Loucy (cell line): ENCODE results near the gene CCR6.

Experiments
- H2AFZ ChIP-seq: fragments of 200-600 bp; sonication (generic); 2 replicates; pipeline ENCODE4 v1.6.0; 2016; ENCODE audit warnings: antibody characterized with exemption, mild to moderate bottlenecking, low read length, moderate library complexity
- H3F3A ChIP-seq: fragments of 200-600 bp; 2 replicates; pipeline ENCODE4 v1.6.0; 2016; ENCODE audit warnings: antibody characterized with exemption, low read depth, mild to moderate bottlenecking
- H3K27me3 ChIP-seq: fragments of 200-600 bp; sonication (generic); 2 replicates; pipeline ENCODE4 v1.6.1; 2014; ENCODE audit warnings: low read length, mild to moderate bottlenecking; ENCODE audit not compliant: insufficient read depth, poor library complexity, severe bottlenecking
- H3K36me3 ChIP-seq: fragments of 200-600 bp; sonication (generic); 2 replicates; pipeline ENCODE4 v1.6.1; 2016; ENCODE audit warnings: low read length; ENCODE audit not compliant: insufficient read depth
- H3K4me1 ChIP-seq: fragments of 200-600 bp; sonication (generic); 2 replicates; pipeline ENCODE4 v1.5.1; 2014; ENCODE audit warnings: low read length, mild to moderate bottlenecking; ENCODE audit not compliant: insufficient read depth, poor library complexity, severe bottlenecking
- H3K4me2 ChIP-seq: fragments of 200-600 bp; sonication (generic); 2 replicates; pipeline ENCODE4 v1.6.0; 2014; ENCODE audit warnings: antibody characterized with exemption, low read length, low read depth, mild to moderate bottlenecking; ENCODE audit not compliant: poor library complexity, severe bottlenecking
- H3K4me3 ChIP-seq: fragments of 200-600 bp; sonication (generic); 2 replicates; pipeline ENCODE4 v1.5.1; 2014; ENCODE audit warnings: low read length, mild to moderate bottlenecking, mixed read lengths; ENCODE audit not compliant: poor library complexity, severe bottlenecking
- H3K79me2 ChIP-seq: fragments of 200-600 bp; sonication (generic); 2 replicates; pipeline ENCODE4 v1.6.1; 2014; ENCODE audit warnings: low read length; ENCODE audit not compliant: insufficient read depth
- H3K9ac ChIP-seq: fragments of 200-600 bp; sonication (generic); 2 replicates; pipeline ENCODE4 v1.6.0; 2014; ENCODE audit warnings: mild to moderate bottlenecking, low read depth, low read length, moderate library complexity; ENCODE audit not compliant: poor library complexity, severe bottlenecking
- H3K9me2 ChIP-seq: fragments of 200-600 bp; sonication (generic); replicated peaks from 2 replicates; pipeline ENCODE4 v1.6.1; 2016; ENCODE audit warnings: low read depth, low read length, mixed read lengths
- H3K9me3 ChIP-seq: fragments of 200-600 bp; sonication (generic); 2 replicates; pipeline ENCODE4 v1.6.1; 2014; ENCODE audit warnings: mild to moderate bottlenecking, antibody characterized with exemption, low read length, low read depth; ENCODE audit not compliant: insufficient read depth
- H4K20me1 ChIP-seq: fragments of 200-600 bp; sonication (generic); 2 replicates; pipeline ENCODE4 v1.6.0; 2014; ENCODE audit warnings: antibody characterized with exemption, low read length, mild to moderate bottlenecking; ENCODE audit not compliant: insufficient read depth, poor library complexity, severe bottlenecking
- CTCF ChIP-seq: fragments of 200-600 bp; sonication (generic); conservative IDR thresholded peaks from 2 replicates; pipeline ENCODE4 v1.5.1; 2014; ENCODE audit warnings: mild to moderate bottlenecking, antibody characterized with exemption, low read length
- EZH2phosphoT487 ChIP-seq: fragments of 200-600 bp; IDR thresholded peaks from 2 replicates; pipeline ENCODE4 v1.6.1; 2018; ENCODE audit warnings: antibody characterized with exemption, mild to moderate bottlenecking, moderate library complexity, borderline replicate concordance

CCR6 gene

GRCh38 chr6:167105060-167105459, 17.8 kb upstream of the CCR6 start:
- no peaks in the 10 kb centered on the region for H4K20me1 ChIP-seq
- no peak for TF ChIP-seq CTCF
- no peak for TF ChIP-seq EZH2phosphoT487
- no peak overlapping the region for H3K4me2 ChIP-seq
- H3K9me2 ChIP-seq, result no peaks in the 10 kb centered on the region
- no peaks in the 10 kb centered on the region for H3K27me3 ChIP-seq
- no peaks in the 10 kb centered on the region for H3K4me1 ChIP-seq
- H3K79me2 ChIP-seq, result no peaks in the 10 kb centered on the region
- no peaks in the 10 kb centered on the region for H3K9me3 ChIP-seq
- no peak overlapping the region for H3K4me3 ChIP-seq
- H3K36me3 ChIP-seq, result no peaks in the 10 kb centered on the region
- H3K9ac ChIP-seq, result no peak overlapping the region
- no peak overlapping the region for H2AFZ ChIP-seq
- no peaks in the 10 kb centered on the region for H3F3A ChIP-seq

- Histone ChIP-seq H3K4me3 (no peak overlapping the region), H3K79me2 (no peaks in the 10 kb centered on the region), H3K9me2 (no peaks in the 10 kb centered on the region), H3K9me3 (no peaks in the 10 kb centered on the region), H3K27me3 (no peaks in the 10 kb centered on the region), H3K9ac (no peak overlapping the region), H3K36me3 (no peaks in the 10 kb centered on the region), H2AFZ (no peak overlapping the region), H3K4me1 (no peaks in the 10 kb centered on the region), H3F3A (no peaks in the 10 kb centered on the region), H3K4me2 (no peak overlapping the region), H4K20me1 (no peaks in the 10 kb centered on the region)
- TF ChIP-seq CTCF (no peak), EZH2phosphoT487 (no peak)
These were observed 16.5 kb upstream of the CCR6 start for GRCh38 chr6:167106406-167106805.

- no peaks in the 10 kb centered on the region for H3K9me3 ChIP-seq
- H3K36me3 ChIP-seq, result no peaks in the 10 kb centered on the region
- no peaks in the 10 kb centered on the region for H4K20me1 ChIP-seq
- no peak for TF ChIP-seq EZH2phosphoT487
- TF ChIP-seq CTCF, result no peak
- no peaks in the 10 kb centered on the region for H3K4me1 ChIP-seq
- H3K4me3 ChIP-seq, result no peak overlapping the region
- no peak overlapping the region for H2AFZ ChIP-seq
- no peaks in the 10 kb centered on the region for H3K27me3 ChIP-seq
- H3F3A ChIP-seq, result no peaks in the 10 kb centered on the region
- no peaks in the 10 kb centered on the region for H3K9me2 ChIP-seq
- no peak overlapping the region for H3K9ac ChIP-seq
- H3K79me2 ChIP-seq, result no peaks in the 10 kb centered on the region
- no peak overlapping the region for H3K4me2 ChIP-seq
These were observed 15.1 kb upstream of the CCR6 start for GRCh38 chr6:167107787-167108186.
